ENCODE results near the gene EIF5AL1.

Gene EIF5AL1

DNA sequence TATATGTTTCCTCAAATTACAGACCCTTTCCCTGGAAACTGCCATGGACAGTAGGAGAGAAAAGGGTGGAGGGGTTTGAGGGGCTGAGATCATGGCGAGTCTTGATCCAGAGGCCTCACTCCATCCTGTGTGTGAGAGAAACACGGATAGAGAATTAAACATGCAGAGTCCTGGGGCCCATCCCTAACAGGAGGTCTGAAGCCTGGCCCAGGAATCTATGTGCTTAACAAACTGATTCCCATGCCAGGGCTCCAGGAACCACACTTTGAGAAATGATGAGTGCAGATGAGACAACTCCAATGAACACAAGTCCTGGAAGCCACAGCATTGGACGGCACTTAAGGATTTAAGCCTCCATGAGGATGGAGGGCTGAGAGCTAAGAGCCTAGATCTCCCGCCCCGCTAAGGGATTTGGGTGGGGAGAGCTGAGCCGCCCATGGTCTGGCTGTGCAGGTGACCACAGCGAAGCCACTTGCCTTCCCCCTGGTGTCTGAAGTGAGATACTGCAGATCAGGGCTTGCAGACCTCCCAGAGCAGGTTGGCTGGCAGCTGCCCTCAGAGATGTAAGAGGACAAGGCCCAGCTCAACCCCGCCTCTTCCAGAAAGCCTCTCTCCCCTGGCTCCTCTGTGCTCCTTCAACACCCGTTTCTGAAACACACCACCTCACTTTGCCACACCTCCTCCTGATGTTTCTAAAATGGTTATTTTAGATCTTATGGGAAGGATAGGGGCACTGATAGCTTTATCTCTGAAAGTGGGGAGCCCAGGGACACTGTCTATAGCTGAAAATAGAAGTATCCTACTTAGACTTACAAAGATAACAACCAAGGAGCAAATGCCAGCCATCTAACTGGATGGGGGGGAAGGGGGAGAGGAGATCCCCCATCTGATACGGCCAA lies 24.8 kb upstream of the EIF5AL1 start:
- DNase-seq (ENCODE audit: low read depth), result peak; percentile 49
- TF ChIP-seq, protein P1, sequence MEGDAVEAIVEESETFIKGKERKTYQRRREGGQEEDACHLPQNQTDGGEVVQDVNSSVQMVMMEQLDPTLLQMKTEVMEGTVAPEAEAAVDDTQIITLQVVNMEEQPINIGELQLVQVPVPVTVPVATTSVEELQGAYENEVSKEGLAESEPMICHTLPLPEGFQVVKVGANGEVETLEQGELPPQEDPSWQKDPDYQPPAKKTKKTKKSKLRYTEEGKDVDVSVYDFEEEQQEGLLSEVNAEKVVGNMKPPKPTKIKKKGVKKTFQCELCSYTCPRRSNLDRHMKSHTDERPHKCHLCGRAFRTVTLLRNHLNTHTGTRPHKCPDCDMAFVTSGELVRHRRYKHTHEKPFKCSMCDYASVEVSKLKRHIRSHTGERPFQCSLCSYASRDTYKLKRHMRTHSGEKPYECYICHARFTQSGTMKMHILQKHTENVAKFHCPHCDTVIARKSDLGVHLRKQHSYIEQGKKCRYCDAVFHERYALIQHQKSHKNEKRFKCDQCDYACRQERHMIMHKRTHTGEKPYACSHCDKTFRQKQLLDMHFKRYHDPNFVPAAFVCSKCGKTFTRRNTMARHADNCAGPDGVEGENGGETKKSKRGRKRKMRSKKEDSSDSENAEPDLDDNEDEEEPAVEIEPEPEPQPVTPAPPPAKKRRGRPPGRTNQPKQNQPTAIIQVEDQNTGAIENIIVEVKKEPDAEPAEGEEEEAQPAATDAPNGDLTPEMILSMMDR (IDR thresholded peaks at IDR 0.05; ENCODE audit: insufficient read depth, low read depth, low read length, missing control alignments), result peak; percentile 54
- H3K4me3 ChIP-seq (ENCODE audit: low read length), result no peak overlapping the region

DNA sequence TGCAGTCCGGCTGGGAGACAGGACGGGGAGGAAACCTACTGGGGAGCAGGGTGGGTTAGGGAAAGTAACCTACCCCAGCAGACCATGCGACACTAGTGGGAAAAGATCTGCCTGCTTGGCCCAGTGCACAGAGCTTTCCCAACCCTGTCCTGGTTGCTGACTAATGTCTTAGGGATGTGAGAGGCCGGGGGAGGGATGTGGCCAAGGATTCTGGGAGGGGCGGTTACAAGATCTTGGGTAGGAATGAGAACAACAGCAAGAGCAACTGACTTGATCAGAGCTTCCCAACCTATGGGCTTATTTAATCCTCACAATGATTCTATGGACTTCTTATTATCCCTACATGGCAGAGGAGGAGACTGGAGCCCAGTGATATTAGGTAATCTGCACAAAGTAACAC lies 24.0 kb upstream of the EIF5AL1 start:
- TF ChIP-seq, protein P1 (IDR thresholded peaks at IDR 0.05; ENCODE audit: insufficient read depth, low read depth, low read length, missing control alignments), result no peak
- peak; percentile 90 for DNase-seq (ENCODE audit: low read depth)
- H3K4me3 ChIP-seq (ENCODE audit: low read length), result no peak overlapping the region

DNA sequence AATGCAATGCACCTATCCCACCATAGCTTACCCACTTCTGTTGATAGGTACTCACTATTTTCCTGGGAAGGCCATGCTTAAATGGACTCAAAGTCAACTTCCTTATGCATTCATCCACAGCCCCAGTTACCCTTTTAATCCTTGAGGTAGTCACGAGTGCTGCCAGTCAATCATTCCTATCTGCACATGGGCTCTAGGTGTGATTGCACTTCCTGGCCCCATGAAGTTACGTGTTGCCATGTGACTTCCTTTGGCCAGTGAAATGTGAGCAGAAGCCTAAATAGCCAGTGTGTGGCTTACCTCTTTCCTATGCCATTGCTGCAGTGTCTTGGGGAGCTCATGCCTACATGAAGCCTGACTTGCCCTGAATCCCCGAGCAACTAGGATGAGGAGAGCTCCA lies 23.5 kb upstream of the EIF5AL1 start:
- DNase-seq (ENCODE audit: low read depth), result no peak
- TF ChIP-seq, protein P1 (IDR thresholded peaks at IDR 0.05; ENCODE audit: insufficient read depth, low read depth, low read length, missing control alignments), result no peak
- no peak overlapping the region for H3K4me3 ChIP-seq (ENCODE audit: low read length)

DNA sequence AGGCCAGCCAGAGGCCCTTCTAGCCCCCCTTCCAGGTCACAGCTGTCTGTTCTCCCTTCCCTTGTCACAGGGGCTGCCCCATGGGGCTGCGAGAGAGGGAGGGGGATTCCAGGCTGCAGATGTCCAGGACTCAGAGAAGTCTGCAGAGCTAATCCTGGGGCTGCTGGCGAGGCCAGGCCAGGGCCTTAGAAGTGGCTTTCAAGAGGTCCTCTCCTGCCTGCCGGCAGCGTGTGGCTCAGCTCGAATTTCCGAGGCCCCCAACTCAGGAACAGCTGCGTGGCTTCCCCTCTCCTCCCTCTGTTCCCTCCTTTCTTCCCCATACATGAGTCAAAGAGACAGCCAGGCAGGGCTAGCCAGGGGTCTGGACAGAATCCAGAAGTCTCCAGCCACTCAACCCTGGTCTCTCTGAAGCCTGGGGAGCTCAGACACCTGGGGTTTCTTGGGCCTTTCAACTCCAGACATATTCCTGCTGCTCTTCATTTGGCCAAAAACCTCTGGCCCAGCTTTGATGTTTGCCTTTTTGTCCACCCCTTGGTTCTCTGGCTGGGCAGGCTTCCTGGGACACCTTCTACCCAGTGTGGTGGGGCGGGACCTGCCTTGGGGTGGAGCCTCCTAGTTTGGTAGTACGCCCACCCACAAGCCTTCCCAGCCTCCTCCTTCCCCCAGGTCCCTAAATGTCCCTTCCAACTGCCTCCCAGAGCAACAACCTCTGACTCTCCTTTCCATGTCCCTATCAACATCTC lies 21.8 kb upstream of the EIF5AL1 start:
- TF ChIP-seq, protein P1 (IDR thresholded peaks at IDR 0.05; ENCODE audit: insufficient read depth, low read depth, low read length, missing control alignments), result no peak
- H3K4me3 ChIP-seq (ENCODE audit: low read length), result no peak overlapping the region
- no peak for DNase-seq (ENCODE audit: low read depth)

DNA sequence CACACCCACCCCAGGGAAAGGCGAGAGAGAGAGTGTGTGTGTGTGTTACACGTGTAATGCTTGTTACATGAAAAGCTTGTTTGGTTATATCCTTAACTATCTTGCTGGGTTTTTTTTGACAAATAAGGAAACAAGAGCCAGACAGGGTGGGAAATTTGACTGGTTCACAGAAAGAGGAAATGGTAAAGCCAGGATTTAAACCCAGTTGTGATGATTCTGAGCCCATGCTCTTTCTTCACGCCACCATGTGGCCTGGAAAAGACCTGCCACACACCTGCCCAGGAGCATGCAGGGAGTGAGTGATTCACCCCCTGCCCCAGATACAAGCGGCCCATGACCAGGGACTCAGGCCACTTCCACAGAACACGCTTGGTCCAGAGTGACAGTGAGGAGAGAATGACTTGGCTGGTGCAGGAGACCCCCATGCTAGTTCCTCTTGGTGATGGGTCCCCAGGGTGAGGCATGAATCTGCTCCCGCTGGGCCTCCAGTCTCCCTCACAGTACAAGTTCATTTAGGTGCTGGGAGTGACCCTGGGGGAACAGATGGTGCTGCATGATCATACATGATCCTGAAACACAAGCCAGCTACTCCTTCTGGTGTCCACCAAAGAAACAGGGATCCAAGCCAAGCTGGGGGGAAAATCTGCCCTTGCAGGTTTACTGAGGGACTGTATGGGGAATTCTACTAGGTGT lies 21.0 kb upstream of the EIF5AL1 start:
- H3K4me3 ChIP-seq (ENCODE audit: low read length), result no peak overlapping the region
- peak; percentile 14 for DNase-seq (ENCODE audit: low read depth)
- TF ChIP-seq, protein P1 (IDR thresholded peaks at IDR 0.05; ENCODE audit: insufficient read depth, low read depth, low read length, missing control alignments), result no peak

DNA sequence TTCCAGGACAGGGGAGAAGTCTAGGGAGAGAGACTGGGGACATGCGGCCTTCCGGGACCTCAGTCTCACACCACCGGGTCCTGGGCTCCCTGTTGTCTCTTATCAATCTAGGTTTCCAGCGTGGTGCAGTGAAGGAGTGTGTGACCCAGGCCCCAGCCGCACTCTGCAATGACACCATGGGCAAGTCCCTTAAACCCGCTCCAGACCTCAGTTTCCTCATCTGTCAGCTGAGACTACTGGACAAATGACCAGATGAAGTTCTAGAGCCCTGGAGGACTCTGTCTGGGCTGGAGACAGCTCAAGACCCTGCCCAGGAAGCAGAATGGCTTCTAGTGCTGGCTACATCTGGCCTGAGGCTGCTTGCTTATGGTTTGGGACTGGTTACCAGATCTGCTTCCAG lies 20.1 kb upstream of the EIF5AL1 start:
- H3K4me3 ChIP-seq (ENCODE audit: low read length), result no peak overlapping the region
- no peak for DNase-seq (ENCODE audit: low read depth)
- TF ChIP-seq, protein P1 (IDR thresholded peaks at IDR 0.05; ENCODE audit: insufficient read depth, low read depth, low read length, missing control alignments), result no peak
